Subcutaneous adipose tissue (tissue), 4 donors: ENCODE measurements around the gene MAP2K6. TPM values are rescaled to one million over a fixed set of nuclear protein-coding genes. Genes with fewer than 3 reads are reported as not detected.

Experiments used
- CTCF ChIP-seq: fragments of 450-650 bp; IDR thresholded peaks from one replicate; pipeline ENCODE4 v1.5.1; 2016; ENCODE audit warnings: low read depth, mild to moderate bottlenecking, control low read depth, antibody characterized with exemption, moderate library complexity
- total RNA-seq, 4 donors: library from RNA; depleted of rRNA; stranded (reverse); fragments of >200 nt; gene quantifications; one replicate each; pipeline ENCODE4 v1.1.0, GENCODE V29; 2016

MAP2K6 gene
- total RNA-seq, 4 donors from 2014 or later, result 6.0 to 13.7 (median 9.5) TPM

- no peak for TF ChIP-seq CTCF
Observed at GRCh38 chr17:69499318-69499717, 84.8 kb downstream of the MAP2K6 start.

GRCh38 chr17:69500911-69501429 lies 86.5 kb downstream of the MAP2K6 start:
- TF ChIP-seq CTCF, result no peak

- TF ChIP-seq CTCF, result no peak
Observed at GRCh38 chr17:69501591-69502468, 87.3 kb downstream of the MAP2K6 start.

- no peak for TF ChIP-seq CTCF
Observed at GRCh38 chr17:69503711-69504110, 89.2 kb downstream of the MAP2K6 start.

GRCh38 chr17:69505740-69506139 lies 91.2 kb downstream of the MAP2K6 start:
- TF ChIP-seq CTCF, result no peak

- no peak for TF ChIP-seq CTCF
Observed at GRCh38 chr17:69506489-69506888, 92.0 kb downstream of the MAP2K6 start.

- no peak for TF ChIP-seq CTCF
Observed at GRCh38 chr17:69508814-69509213, 94.3 kb downstream of the MAP2K6 start.
